IPS-20b (cell line): Measurements from ENCODE around the gene MXRA5.

ENCODE experiments used
- H3K27ac ChIP-seq: one replicate; pipeline ENCODE4 v1.5.1; 2013; ENCODE audit warnings: low read length
- H3K27me3 ChIP-seq: 2 replicates; pipeline ENCODE4 v1.6.1; 2013; ENCODE audit warnings: mild to moderate bottlenecking, low read length, inconsistent platforms; ENCODE audit not compliant: insufficient read depth
- H3K36me3 ChIP-seq: 2 replicates; pipeline ENCODE4 v1.6.1; 2013; ENCODE audit warnings: low read depth, mild to moderate bottlenecking, inconsistent platforms, low read length, moderate library complexity; ENCODE audit not compliant: insufficient read depth
- H3K4me1 ChIP-seq: 2 replicates; pipeline ENCODE4 v1.6.1; 2013; ENCODE audit warnings: mild to moderate bottlenecking, control low read depth, inconsistent platforms, low read length, moderate library complexity; ENCODE audit not compliant: insufficient read depth
- H3K4me3 ChIP-seq: 2 replicates; pipeline ENCODE4 v1.5.1; 2013; ENCODE audit warnings: mild to moderate bottlenecking, low read length, inconsistent platforms
- H3K9ac ChIP-seq: 2 replicates; pipeline ENCODE4 v1.6.1; 2013; ENCODE audit warnings: low read depth, mild to moderate bottlenecking, inconsistent platforms, low read length, moderate library complexity
- H3K9me3 ChIP-seq: 2 replicates; pipeline ENCODE4 v1.6.1; 2013; ENCODE audit warnings: mild to moderate bottlenecking, low read depth, low read length, inconsistent platforms; ENCODE audit not compliant: insufficient read depth

The MXRA5 gene

GRCh38 chrX:3271183-3271833 is 75.1 kb downstream of the MXRA5 start:
- Histone ChIP-seq H3K9me3 (no peaks in the 10 kb centered on the region), H3K4me3 (no peak overlapping the region), H3K27me3 (no peaks in the 10 kb centered on the region), H3K4me1 (no peaks in the 10 kb centered on the region), H3K27ac (no peak overlapping the region), H3K9ac (no peak overlapping the region), H3K36me3 (no peaks in the 10 kb centered on the region)

DNA sequence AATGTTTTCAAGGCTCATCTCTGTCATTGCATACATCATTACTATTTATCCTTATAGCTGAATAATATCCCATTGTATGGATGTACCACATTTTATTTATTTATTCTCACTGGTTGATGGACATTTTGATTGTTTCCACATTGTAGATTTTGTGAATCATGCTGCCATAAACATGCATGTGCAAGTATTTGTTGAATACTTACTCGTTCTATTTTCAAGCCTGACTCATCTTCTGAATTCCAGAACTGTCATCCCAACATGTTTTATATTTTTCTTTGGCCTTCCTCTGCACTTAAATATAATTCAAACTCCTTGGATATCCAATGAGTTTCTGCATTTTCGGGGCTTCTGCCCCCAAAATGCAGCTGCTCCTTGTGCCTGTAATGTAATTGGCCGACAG is 77.6 kb downstream of the MXRA5 start:
- Histone ChIP-seq H3K36me3 (no peaks in the 10 kb centered on the region), H3K9ac (no peak overlapping the region), H3K9me3 (no peaks in the 10 kb centered on the region), H3K4me1 (no peaks in the 10 kb centered on the region), H3K27ac (no peak overlapping the region), H3K4me3 (no peak overlapping the region), H3K27me3 (no peaks in the 10 kb centered on the region)

GRCh38 chrX:3263681-3264126 is 82.7 kb downstream of the MXRA5 start:
- Histone ChIP-seq H3K9me3 (no peaks in the 10 kb centered on the region), H3K4me3 (no peak overlapping the region), H3K9ac (no peak overlapping the region), H3K27me3 (no peaks in the 10 kb centered on the region), H3K27ac (no peak overlapping the region), H3K4me1 (no peaks in the 10 kb centered on the region), H3K36me3 (no peaks in the 10 kb centered on the region)

DNA sequence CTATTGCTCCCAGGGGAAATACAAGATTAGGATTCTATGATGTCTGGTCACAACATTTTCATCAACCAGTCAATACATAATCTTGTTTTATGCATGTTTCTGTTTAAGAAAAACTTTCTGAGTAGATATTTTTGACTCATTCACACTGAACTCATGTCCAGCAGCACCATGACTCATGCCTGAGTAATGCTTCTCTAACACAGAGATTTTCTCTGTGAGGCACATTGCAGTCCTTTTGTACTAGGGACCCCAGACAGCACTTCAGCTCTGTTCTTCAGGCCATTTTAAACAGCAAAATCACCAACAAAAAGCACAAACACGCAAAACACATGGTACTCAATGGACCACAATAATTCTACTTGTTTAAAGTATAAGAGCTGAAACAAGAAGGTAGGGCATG is 83.6 kb downstream of the MXRA5 start:
- H3K27me3 ChIP-seq: no peaks in the 10 kb centered on the region
- no peaks in the 10 kb centered on the region for H3K4me1 ChIP-seq
- no peak overlapping the region for H3K9ac ChIP-seq
- no peak overlapping the region for H3K4me3 ChIP-seq
- H3K36me3 ChIP-seq: no peaks in the 10 kb centered on the region
- no peaks in the 10 kb centered on the region for H3K9me3 ChIP-seq
- H3K27ac ChIP-seq: no peak overlapping the region
